GM12878 (cell line): Measurements from ENCODE around the gene MTSS2. TPM values are rescaled to one million over a fixed set of nuclear protein-coding genes. Genes with fewer than 3 reads are reported as not detected.

Experiments used
- ATAC-seq: fragments of 200-7000 bp; cut with Tn5 transposase; 3 replicates; pipeline ENCODE4 v1.9.1; 2020; ENCODE audit warnings: mild to moderate bottlenecking, moderate library complexity
- BruUV-seq: library from RNA; stranded (reverse); fragments of 400-500 nt; replicated peaks from 2 replicates; lab custom pipeline; 2021; lab: Mats Ljungman, UMichigan
- CTCF ChIA-PET: fragments of 300-600 bp; sonication (Branson Sonifier 250); formaldehyde crosslinking; extraction: SDS; loops from one replicate; lab custom pipeline; 2021; ENCODE audit warnings: inconsistent platforms; lab: Yijun Ruan, JAX
- POLR2A ChIA-PET: fragments of 350-600 bp; formaldehyde crosslinking; extraction: SDS; loops from one replicate; lab custom pipeline; 2021; ENCODE audit warnings: inconsistent platforms; lab: Charles Lee
- RAD21 ChIA-PET: fragments of 300-600 bp; sonication (Branson Sonifier 250); formaldehyde crosslinking; loops from one replicate; lab custom pipeline; 2023; ENCODE audit warnings: antibody characterized with exemption; ENCODE audit not compliant: unreplicated experiment; lab: Charles Lee
- SMC1A ChIA-PET: fragments of 300-600 bp; sonication (Branson Sonifier 250); formaldehyde crosslinking; loops from one replicate; lab custom pipeline; 2023; ENCODE audit not compliant: unreplicated experiment, uncharacterized antibody; lab: Charles Lee
- DNase-seq: peaks from one replicate; pipeline ENCODE4 v3.0.0-alpha.2; 2011; ENCODE audit warnings: low read depth, low spot score
- FAIRE-seq: peaks from 3 replicates; lab custom pipeline; 2011; peaks lifted over from hg19 to GRCh38; lab: Jason Lieb, UNC
- H2AFZ ChIP-seq: 2 replicates; pipeline ENCODE4 v1.6.0; 2011; ENCODE audit warnings: low read depth, low read length, control low read depth; ENCODE audit not compliant: control insufficient read depth
- H3K27ac ChIP-seq: 2 replicates; pipeline ENCODE4 v1.5.1; 2011; ENCODE audit warnings: control low read depth; ENCODE audit not compliant: control insufficient read depth, insufficient read depth
- H3K27me3 ChIP-seq, 2 experiments: replicated peaks in 1 of 2; 2 replicates each; pipeline versions ENCODE4 v1.6.0 to v1.6.1; 2011; ENCODE audit warnings: low read length in 1 of 2; ENCODE audit not compliant: control insufficient read depth in 2 of 2, insufficient read depth in 2 of 2
- H3K36me3 ChIP-seq, 2 experiments: 2 replicates each; pipeline ENCODE4 v1.5.1; 2011; ENCODE audit warnings: low read length in 1 of 2; ENCODE audit not compliant: control insufficient read depth in 2 of 2, insufficient read depth in 2 of 2
- H3K4me1 ChIP-seq: 2 replicates; pipeline ENCODE4 v1.6.1; 2011; ENCODE audit warnings: mild to moderate bottlenecking, low read length, moderate library complexity, mixed read lengths; ENCODE audit not compliant: control insufficient read depth, insufficient read depth
- H3K4me2 ChIP-seq: 2 replicates; pipeline ENCODE4 v1.6.0; 2011; ENCODE audit warnings: control low read depth; ENCODE audit not compliant: control insufficient read depth, insufficient read depth
- H3K4me3 ChIP-seq: fragments of 200-600 bp; sonication (generic); 2 replicates; pipeline ENCODE4 v1.5.1; 2016
- H3K79me2 ChIP-seq: 2 replicates; pipeline ENCODE4 v1.6.0; 2011; ENCODE audit warnings: low read length; ENCODE audit not compliant: control insufficient read depth, insufficient read depth
- H3K9ac ChIP-seq: 2 replicates; pipeline ENCODE4 v1.8.0; 2011; ENCODE audit warnings: low read length, control low read depth, mixed read lengths; ENCODE audit not compliant: control insufficient read depth, insufficient read depth
- H3K9me3 ChIP-seq: replicated peaks from 3 replicates; pipeline ENCODE4 v1.5.1; 2011; ENCODE audit warnings: mild to moderate bottlenecking, low read length; ENCODE audit not compliant: control insufficient read depth, insufficient read depth
- H4K20me1 ChIP-seq: 2 replicates; pipeline ENCODE4 v1.6.0; 2011; ENCODE audit not compliant: control insufficient read depth, insufficient read depth
- BMI1 ChIP-seq: fragments of 450-650 bp; IDR thresholded peaks from 2 replicates; pipeline ENCODE4 v1.6.1; 2016; ENCODE audit warnings: mild to moderate bottlenecking, moderate library complexity, borderline replicate concordance
- MEF2B ChIP-seq: fragments of 450-650 bp; IDR thresholded peaks from 2 replicates; pipeline ENCODE4 v1.6.1; 2018; ENCODE audit warnings: mild to moderate bottlenecking, moderate library complexity; ENCODE audit not compliant: partially characterized antibody, poor library complexity, severe bottlenecking
- PML ChIP-seq: IDR thresholded peaks from 2 replicates; pipeline ENCODE4 v1.6.1; 2012; ENCODE audit warnings: low read length, inconsistent platforms
- RB1 ChIP-seq: fragments of 450-650 bp; formaldehyde crosslinking; IDR thresholded peaks from 2 replicates; pipeline ENCODE4 v1.6.1; 2017; ENCODE audit warnings: mild to moderate bottlenecking, borderline replicate concordance
- SMAD5 ChIP-seq: IDR thresholded peaks from 2 replicates; pipeline ENCODE4 v1.6.1; 2016; ENCODE audit warnings: antibody characterized with exemption, low read depth
- WGBS: methylation state at CpG from one replicate; pipeline ENCODE4 v1.1.6; 2016; ENCODE audit warnings: low lambda C conversion rate; ENCODE audit not compliant: insufficient replicate concordance, insufficient coverage; ENCODE audit errors: missing lambda C conversion rate; 5-methylcytosine and 5-hydroxymethylcytosine counted together
- in situ Hi-C: fragments of 300-500 bp; cut with MboI; formaldehyde crosslinking; loops from 9 replicates; pipeline ENCODE4 v1.14.3; 2018; ENCODE audit warnings: mixed read lengths
- intact Hi-C: fragments of 100-400 bp; cut with micrococcal nuclease; formaldehyde crosslinking; loops from one replicate; pipeline ENCODE4 v1.14.2; 2022; ENCODE audit not compliant: unreplicated experiment
- polyA plus RNA-seq, 11 experiments: library from polyadenylated mRNA; depleted of rRNA in 4 of 11; unstranded in 6 of 11; stranded (reverse) in 5 of 11; fragments of >200 nt; fragmentation: Nextera tagmentation in 4 of 11; fragmentation: Illumina TruSeq in 1 of 11; extraction: Ambion mirVana in 4 of 11; extraction: Trizol in 1 of 11; gene quantifications; 1 replicate in 1 of 11; 2 replicates in 10 of 11; pipeline versions ENCODE4 v1.2.1 to v1.2.3, GENCODE V29; 2011 to 2016; ENCODE audit warnings: inconsistent platforms in 2 of 11, missing spikeins in 2 of 11, low read depth in 1 of 11
- total RNA-seq, 4 experiments: library from RNA; depleted of rRNA in 3 of 4; stranded (reverse); fragments of >200 nt in 3 of 4; fragmentation: Illumina TruSeq in 1 of 4; extraction: Trizol in 1 of 4; gene quantifications; 2 replicates each; pipeline versions ENCODE4 v1.2.1 to v1.2.3, GENCODE V29; 2013 to 2021
- TF ChIP-seq, protein P1 (sequence below): fragments of 450-650 bp; IDR thresholded peaks from 2 replicates; pipeline ENCODE4 v1.6.1; 2018; ENCODE audit warnings: mild to moderate bottlenecking, low read depth, moderate library complexity; ENCODE audit not compliant: partially characterized antibody
- TF ChIP-seq, protein P2 (sequence below): IDR thresholded peaks from 2 replicates; pipeline ENCODE4 v1.6.1; 2012; ENCODE audit warnings: low read depth, low read length, improper control_type of control experiment

Gene MTSS2
- total and polyA plus RNA-seq, 10 of the 15 experiments (the other 5 are each of a cell fraction or from before 2014, with no cell fraction given): under 0.01 to 0.51 (median 0.14) TPM; not detected in 4

DNA sequence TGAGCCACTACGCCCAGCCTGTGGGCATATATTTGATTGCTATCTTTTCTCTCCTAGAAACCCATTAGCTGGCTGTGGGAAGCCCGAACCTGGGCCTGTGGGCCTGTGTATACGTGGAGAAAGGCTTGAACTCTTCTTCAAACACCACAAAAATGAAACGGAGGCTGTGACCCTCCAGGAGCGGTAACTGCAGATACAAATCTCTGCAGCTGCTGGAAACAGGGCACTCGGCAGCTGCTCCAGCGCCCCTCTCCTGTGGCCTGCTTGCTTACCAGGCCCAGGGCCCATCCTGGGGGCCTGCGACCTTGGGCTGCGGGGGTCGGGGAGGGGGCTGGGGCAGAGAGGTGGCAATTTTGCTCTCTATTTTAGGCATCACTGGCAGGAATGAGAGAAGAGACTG, 28.0 kb upstream of the MTSS2 start:
- ATAC-seq: no peak
- ChIA-PET SMC1A (no interaction called here), RAD21 (no interaction called here), POLR2A (no interaction called here), CTCF (no interaction called here)
- Histone ChIP-seq H3K9me3 (no peaks in the 10 kb centered on the region), H3K4me2 (no peak overlapping the region), H3K27me3 (no peaks in the 10 kb centered on the region), H3K27ac (no peak overlapping the region), H3K4me3 (no peak overlapping the region), H2AFZ (no peak overlapping the region), H3K4me1 (no peaks in the 10 kb centered on the region), H3K9ac (no peak overlapping the region), H3K79me2 (no peaks in the 10 kb centered on the region), H3K36me3 (peaks cover 0 to 2% of the 10 kb centered on the region in 2 experiments; a peak in 2 of 4 replicates), H4K20me1 (no peaks in the 10 kb centered on the region)
- intact Hi-C loops: no loop called here
- BruUV-seq: no TSS peak
- in situ Hi-C loops: no loop called here
- no peak for FAIRE-seq
- WGBS: 91% methylated on average over 7 of the region's 10 CpGs
- DNase-seq: no peak
- TF ChIP-seq, protein P1, sequence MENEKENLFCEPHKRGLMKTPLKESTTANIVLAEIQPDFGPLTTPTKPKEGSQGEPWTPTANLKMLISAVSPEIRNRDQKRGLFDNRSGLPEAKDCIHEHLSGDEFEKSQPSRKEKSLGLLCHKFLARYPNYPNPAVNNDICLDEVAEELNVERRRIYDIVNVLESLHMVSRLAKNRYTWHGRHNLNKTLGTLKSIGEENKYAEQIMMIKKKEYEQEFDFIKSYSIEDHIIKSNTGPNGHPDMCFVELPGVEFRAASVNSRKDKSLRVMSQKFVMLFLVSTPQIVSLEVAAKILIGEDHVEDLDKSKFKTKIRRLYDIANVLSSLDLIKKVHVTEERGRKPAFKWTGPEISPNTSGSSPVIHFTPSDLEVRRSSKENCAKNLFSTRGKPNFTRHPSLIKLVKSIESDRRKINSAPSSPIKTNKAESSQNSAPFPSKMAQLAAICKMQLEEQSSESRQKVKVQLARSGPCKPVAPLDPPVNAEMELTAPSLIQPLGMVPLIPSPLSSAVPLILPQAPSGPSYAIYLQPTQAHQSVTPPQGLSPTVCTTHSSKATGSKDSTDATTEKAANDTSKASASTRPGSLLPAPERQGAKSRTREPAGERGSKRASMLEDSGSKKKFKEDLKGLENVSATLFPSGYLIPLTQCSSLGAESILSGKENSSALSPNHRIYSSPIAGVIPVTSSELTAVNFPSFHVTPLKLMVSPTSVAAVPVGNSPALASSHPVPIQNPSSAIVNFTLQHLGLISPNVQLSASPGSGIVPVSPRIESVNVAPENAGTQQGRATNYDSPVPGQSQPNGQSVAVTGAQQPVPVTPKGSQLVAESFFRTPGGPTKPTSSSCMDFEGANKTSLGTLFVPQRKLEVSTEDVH: no peak
- TF ChIP-seq BMI1 (no peak), SMAD5 (no peak), MEF2B (no peak), RB1 (no peak), PML (no peak)
- TF ChIP-seq, protein P2, sequence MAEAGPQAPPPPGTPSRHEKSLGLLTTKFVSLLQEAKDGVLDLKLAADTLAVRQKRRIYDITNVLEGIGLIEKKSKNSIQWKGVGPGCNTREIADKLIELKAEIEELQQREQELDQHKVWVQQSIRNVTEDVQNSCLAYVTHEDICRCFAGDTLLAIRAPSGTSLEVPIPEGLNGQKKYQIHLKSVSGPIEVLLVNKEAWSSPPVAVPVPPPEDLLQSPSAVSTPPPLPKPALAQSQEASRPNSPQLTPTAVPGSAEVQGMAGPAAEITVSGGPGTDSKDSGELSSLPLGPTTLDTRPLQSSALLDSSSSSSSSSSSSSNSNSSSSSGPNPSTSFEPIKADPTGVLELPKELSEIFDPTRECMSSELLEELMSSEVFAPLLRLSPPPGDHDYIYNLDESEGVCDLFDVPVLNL: no peak
